GM21737 (cell line): Measurements from ENCODE around the gene NOBOX.
"Not testable (repeated sequence)": the region's sequence is repeated elsewhere in the genome, so short reads cannot be mapped to it uniquely, and the experiment has no call there.

Source experiments
- ATAC-seq: cut with Tn5 transposase; IDR thresholded peaks from one replicate; pipeline ENCODE4 v1.9.1; 2021; ENCODE audit warnings: mild to moderate bottlenecking, moderate library complexity; ENCODE audit not compliant: unreplicated experiment

NOBOX gene

DNA sequence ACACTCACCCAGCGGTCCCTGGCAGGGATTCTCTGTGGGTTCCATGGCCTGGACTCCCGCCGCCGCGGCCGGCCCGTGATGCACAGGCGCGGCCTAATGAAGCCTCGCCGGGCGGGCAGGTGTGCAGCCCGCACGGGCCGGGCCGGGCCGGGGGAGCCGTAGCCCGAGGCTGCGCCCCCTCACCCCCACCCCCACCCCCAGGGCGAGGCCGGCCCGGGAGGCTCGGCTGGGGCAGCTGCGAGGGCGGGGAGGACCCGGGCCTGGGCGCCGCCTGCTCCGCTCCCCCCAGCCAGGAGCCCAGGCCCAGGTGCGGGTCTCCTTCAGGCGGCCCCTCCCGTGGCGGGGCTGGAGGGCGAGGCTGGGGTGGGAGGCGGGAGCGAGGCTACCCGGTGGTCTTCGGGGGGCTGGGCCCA is at the start of gene NOBOX:
Gene NOBOX (minus strand): TSS at position 45 of the 413 bp plus-strand sequence.
- no peak for ATAC-seq

DNA sequence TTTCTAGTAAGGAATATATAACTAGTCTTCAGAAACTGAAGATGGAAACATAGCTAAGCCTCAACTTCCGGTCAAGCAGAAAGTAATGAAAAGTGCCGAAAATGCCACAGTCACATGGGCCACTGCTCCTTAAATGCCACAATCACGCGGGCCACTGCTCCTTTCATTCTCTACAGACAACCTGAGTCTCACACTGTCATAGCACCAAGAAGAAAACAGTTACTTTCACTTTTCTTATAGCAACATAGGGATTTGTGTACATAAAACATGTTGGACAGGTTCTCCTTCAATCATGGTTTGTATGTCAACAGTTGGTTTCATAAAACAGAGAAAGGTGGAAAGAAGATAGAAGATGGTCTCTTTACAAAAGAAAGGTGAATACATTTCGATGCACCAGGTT is 48.6 kb upstream of the NOBOX start:
- ATAC-seq = peak; percentile 64

DNA sequence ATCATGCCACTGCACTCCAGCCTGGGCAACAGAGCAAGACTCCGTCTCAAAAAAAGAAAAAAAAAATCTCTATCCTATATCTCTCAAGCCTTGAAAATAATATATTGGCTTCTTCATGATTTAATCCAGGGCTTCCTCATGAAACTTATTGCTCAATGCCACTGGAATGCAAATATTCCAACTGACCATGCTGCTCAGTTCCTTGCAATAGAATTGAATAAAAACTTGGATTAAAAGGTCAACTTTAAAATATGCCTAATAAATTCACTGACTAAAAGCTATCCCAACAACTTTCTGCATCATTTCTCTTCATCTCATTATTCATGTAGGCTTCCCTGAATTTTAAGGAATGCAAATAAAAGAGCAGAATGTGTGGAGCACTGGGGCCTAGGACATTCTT is 42.1 kb upstream of the NOBOX start:
- no peak for ATAC-seq

DNA sequence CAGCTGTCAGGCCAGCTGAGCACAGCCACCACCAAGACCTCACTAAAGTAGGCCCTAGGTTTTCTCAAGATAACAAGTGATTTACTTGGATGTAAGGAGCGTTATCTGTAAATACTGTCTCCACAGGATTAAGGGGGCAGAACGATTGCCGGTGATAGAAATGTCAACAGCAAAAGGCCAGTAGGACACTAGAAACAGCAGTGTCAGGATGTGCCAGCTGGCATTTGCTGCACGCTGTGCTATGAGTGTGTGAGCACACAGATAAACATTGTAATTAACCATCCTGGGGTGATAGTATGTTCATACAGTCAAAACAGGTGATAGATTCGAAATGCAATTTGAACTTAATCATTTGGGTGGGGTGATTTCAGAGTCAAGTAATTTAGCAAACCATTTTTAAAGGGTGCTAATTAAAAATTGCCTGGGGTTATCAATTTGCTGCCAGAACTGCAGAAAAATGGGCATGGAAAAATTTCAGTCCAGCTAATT is 36.3 kb upstream of the NOBOX start:
- no peak for ATAC-seq

DNA sequence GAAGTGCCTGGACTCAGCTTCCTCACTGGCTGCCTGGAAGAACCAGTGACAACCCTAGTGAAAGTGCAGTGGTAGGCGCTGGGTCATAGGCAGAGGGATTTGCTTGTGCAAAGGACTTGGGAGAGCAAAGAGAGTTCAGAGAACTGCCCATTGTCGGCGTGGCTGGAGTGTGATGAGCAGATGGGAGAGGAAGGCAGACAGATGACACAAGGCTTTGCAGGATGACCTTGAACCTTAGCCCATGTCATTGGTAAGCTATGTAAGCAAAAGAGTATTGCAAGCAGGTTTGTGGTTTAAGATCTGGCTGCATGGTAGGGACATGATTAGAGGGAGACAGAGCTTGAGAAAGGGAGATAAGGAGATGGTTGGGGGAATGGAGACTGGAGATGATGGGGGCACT is 35.3 kb upstream of the NOBOX start:
- no peak for ATAC-seq

DNA sequence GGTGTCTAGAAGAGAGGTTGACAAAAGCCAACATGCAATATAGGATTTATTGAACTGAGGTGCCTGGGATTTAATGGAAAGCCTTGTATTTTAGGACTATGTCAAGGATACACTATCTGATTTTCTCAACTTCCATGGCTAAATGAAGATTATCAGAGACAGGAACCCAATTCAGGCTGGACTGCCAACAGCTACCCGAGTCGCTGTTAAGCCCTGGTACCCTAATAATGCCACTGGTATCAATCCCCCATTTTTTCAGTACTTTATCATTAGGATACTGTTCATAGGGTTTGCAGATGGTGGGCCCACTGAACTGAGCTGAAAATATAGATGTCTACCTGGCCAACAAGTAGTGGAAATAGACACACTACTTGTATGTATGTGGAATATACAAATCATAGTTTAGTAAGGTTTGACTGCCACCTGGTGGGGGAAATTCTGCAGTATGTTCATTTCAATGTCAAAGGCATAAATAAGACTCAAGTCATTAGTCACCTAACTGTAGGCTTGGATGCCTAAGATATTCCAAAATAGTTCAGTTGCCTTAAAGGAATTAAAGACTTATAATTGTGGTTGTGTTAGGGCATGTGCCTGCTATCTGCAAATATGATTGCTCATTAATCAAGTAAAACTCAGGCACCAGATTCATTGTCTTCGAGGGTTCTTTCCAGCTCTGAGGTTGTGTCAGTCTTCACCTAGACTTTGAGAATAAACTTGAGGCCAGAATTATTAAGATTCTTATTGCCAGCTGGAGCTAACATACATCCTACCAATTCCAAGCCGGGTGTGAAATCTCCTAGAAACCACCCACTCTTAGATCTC is 34.1 kb upstream of the NOBOX start:
- no peak for ATAC-seq

DNA sequence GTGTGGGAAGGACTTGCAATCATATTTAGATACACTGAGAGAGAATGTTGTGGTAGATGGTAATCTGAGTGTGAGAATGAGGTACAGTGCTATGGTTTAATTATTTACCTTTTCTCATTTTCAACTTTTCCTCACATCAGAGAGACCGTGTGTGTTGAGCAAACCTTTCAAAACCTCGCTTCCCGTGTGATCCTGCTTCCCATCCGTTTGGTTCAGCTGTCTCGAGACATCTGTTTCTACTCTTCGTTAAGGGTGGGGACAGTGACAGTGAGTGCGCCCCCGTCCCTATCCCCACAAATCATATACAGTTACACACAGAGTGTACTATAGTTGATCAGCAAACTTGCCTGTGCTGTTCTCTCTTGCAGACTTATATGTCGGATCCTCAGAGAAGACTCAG is 33.0 kb upstream of the NOBOX start:
- ATAC-seq = no peak

DNA sequence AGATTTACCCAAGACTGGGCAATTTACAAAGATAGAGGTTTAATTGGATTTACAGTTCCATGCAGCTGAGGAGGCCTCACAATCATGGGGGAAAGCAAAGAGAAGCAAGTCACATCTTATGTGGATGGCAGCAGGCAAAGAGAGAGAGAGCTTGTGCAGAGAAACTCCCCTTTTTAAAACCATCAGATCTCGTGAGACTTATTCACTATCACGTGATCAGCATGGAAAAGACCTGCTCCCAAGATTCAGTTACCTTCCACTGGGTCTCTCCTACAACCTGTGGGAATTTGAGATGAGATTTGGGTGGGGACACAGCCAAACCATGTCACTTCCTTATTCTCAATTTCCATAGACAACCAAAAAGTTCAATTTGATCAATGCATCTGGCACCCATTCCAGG is 24.9 kb upstream of the NOBOX start:
- no peak for ATAC-seq

DNA sequence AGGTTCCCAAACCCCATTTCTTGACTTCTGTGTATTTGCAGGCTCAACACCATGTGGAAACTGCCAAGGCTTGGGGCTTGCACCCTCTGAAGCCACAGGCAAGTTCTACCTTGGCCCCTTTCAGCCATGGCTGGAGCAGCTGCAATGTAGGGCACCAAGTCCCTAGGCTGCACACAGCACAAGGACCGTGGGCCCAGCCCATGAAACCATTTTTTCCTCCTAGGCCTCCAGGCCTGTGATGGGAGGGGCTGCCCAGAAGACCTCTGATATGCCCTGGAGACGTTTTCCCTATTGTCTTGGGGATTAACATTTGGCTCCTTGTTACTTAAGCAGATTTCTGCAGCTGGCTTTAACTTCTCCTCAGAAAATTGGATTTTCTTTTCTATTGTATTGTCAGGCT is 24.0 kb upstream of the NOBOX start:
- not testable (repeated sequence) for ATAC-seq

DNA sequence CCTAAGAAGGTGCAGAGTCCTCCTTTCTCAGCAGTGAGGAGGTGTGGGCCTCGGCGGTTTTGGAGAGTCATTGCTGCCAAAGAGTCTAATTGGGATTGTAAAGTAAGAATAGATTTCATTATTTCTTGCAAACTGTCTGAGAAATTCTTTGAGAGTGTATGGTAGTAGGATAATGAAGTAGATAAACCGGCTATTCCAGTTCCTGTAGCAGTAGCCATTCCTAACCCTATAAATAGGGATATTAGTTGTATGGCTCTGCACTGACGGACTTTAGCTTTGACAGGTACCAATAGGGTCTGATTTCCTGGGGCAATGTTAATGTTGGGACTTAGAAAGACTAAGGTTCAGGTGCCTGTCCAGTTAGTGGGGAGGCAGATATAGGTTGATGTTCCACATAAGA is 15.4 kb upstream of the NOBOX start:
- not testable (repeated sequence) for ATAC-seq

DNA sequence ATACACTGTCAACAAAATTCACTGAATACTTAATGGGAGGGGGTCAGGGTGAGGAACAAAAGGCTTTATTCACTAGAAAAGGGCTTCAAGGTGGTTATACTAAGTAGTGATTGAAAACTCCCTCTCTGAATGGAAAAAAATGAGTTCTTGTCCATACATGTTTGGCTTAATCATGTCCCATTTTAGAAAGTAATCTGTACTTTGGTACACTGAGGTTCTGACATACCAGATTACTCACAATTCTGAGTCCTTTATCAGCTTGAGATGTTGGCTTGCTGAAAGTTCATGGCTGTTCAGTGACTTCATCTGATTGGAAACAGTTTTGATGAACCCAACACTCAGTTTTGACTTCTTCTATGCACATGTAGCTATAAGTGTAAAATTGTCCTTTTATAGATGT is 12.8 kb upstream of the NOBOX start:
- no peak for ATAC-seq

DNA sequence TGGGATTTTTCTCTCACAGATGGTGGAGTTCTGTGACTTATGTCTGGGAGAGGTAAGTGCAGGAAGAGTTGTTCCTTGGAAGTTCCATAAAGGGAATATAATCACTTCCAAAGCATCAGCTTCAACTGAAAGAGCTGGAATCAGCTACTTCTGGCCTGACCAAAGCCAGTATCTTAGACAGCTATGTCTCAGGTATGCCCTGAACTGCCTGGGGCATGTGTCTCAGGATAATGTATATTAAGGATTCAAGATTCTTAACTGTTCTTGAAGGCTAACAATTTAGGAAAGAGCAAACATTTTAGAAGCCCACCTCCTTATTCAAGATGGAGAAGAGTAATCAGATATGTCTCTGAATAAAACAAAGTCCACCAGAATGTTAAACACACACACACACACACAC is 12.4 kb upstream of the NOBOX start:
- ATAC-seq = no peak

DNA sequence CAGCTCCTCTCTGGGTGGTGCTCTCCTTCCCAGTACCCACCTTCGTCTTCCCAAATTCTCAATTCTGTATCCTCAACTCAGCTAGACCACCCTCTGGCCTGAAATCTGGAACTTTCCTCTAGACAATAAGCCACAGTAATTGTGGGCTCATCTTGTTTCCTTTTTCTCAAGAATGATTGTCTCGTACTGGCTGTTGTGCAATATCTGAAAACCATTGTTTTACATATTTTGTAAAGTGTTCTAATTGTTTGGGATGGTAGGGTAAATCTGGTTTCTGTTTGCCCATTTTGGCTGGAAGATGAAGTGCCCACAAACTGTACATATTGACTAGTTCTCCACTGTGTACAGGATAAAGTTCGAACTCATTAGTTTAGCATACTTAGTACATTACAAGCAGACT is 11.3 kb upstream of the NOBOX start:
- no peak for ATAC-seq

DNA sequence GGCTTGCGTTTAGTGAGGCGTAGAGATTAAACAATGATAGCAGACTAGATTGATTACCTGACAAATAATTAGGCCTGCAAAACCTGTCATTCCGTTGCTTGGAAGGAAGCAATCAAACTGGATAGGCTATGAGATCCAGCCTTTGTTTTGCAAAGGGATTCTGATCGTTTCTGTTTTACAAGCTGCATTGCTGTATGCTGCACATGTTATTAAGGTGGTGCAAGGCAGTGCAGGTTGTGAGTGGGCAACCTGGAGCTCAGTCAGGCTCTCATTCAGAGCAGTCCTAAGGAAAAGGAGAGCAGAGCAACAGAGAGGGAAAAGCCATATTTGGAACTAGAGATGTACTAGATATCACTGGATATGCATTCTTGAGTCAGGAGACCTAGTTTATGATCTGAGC is 6.9 kb upstream of the NOBOX start:
- no peak for ATAC-seq

DNA sequence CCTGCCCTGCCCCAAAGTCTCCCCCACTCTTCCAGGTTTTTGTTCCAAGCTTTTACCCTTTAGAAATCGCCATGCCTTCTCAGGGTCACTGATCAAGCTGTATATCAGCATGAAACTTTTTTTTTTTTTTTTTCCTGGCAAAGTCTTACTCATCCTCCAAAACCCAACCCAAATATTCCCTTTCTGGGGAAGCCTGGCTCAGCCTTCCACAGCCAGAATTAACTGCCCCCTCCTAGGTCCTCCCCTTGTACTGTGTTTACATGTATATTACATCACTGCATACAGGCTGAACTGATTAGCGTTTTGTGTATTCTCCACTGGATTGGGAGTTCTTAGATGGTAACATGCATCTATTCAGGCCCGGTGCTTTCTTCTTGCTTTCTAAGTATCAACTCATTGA is 4.6 kb upstream of the NOBOX start:
- ATAC-seq = no peak

DNA sequence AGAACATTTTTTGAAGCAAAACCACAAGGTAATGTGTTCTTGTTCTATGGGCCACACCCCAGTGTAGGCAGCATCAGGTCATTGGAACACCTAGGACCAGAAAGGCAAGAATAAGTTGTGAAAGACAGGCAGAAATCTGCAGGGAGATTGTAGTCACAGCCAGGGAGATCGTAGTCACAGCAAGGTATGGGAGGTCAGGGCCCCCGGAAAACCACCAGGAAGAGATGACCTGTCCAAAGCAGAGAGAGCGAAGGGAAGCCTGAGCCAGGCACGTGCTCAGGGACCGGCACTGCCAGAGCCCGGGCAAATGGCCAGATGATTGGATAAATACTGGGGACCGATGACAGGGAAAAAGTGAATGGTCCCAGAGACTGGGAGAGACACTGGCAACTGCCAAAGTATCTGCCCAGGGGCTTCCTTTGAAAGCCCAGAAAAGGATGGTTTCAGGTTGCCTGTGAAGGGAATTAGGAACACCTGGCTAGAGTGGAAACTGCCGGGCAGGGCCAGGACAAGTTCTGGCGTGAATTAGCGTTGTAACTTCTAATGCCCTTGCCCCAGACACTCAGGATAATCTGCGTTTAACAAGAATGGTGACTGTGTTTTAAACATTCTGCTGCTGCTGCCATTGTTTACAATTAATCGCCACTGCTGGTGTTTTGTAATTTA is 3.9 kb upstream of the NOBOX start:
- no peak for ATAC-seq

DNA sequence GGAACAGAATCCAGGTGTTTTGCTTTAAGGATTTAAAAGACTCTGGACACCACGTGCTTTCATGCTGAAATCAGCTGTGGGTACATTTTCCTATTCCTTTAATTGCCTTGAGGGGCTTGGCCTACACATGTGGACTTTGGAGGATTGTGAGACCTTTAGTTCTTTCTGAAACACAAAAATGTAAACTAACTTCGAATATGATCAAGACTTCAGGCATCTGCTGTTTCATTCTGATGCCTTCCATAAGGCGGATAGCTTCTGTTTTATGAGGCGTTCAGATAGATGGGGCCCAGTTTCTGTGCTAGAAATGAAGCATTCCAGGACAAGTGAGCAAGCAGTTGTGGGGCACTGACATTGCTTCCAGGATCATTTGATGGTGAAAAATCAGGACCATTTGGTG is 1.5 kb upstream of the NOBOX start:
- no peak for ATAC-seq

DNA sequence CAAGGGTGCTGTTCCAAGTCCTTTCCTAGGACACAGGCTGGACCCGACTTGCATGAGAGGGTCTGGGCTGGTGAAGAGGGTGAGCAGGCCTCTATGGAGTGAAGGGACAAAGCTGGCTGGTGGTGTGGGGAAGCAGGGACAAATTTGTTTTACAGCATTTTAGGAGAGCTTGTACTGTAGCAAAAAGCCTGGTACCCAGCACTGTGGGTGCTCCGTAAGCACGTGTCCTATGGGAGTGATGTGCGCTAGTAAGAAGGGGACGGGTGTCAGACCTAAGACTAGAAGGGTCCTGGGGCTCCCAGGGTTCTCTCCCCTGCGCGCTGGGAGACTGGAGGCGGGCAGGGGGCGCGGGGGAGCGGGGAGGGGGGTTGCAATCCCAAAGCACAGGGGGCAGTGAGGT is 391 bp downstream of the NOBOX start:
- ATAC-seq = no peak

DNA sequence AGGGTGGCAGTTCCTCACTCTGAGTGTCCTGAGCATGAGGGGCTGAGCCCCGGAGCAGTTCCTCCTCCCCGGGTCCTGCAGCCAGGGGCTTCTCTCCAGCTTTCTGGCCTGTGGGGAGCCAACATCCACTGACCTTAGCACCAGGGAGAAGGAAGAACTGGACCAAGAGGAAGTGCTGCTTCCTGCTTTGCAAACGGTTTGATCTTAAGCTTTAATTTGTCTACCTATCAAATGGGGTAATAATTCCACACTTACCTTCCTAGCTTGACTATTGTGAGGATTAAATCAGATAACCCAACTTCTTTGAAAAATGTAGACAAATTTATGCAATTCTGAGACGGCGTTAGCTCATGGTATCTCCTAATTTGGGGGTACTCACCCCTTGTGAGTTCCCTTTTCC is 2.0 kb downstream of the NOBOX start:
- ATAC-seq = no peak

DNA sequence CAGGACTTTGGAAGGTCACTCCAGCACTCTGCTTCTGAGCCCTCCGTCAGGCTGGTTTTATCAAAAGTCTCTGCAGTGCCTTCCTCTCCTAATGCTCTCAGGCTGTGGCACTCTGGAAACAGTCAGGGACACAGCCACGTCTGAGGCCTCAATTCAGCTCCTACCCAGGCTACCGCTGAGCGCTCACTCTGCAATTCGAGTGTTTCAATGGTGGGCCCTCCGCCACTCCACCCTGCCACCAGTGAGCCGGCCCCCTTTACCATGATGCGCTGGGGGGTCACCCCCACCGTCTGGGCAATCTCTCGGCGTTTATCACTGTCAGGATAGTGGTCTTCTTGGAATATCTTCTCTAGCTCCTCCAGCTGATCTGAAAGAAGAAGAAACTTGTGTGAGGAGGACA is 3.5 kb downstream of the NOBOX start:
- ATAC-seq = no peak

DNA sequence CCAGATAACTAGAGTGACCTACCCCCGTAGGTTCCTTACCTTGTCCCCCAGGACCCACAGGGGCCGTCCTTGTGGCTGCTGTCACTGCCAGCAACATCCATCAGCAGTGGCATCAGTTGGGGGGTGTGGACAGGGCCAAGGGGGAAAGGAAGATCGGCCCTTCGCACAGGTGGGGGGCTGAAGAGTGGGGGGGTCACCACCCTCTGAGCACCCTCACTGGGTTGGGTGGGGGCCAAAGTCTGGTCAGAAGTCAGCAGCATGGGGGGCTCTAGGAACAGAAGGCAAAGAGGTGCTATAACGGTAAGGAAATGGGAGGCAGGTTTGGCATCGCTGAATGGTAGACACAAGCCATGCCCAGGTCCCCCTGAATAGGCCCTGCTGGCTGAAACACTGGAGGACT is 4.6 kb downstream of the NOBOX start:
- no peak for ATAC-seq

DNA sequence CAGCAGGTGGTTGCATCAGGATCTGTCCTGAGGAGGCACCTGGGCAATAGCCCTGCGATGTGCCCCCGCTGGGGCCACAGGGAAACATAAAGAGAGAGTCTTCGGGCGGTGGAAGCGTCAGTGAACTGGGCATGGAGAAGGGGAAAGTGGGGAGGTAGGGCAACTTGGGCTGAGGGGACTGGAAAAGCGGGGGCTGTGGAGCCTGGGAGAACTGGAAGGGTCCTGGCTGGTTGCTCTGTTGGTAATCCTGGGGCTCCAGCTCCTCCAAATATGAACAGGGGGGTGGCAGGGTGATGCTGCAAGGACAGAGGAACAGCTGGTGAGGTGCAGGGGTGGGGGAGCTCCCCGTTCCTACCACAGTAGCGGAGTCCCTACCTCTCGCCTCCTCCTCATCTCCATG is 5.2 kb downstream of the NOBOX start:
- ATAC-seq = no peak
